NCI-H345 (cell line): ENCODE results near the gene CAMSAP3.

Experiments used
- DNase-seq: peaks from one replicate; lab custom pipeline; 2025; lab: John Stamatoyannopoulos, UW

Gene CAMSAP3

DNA sequence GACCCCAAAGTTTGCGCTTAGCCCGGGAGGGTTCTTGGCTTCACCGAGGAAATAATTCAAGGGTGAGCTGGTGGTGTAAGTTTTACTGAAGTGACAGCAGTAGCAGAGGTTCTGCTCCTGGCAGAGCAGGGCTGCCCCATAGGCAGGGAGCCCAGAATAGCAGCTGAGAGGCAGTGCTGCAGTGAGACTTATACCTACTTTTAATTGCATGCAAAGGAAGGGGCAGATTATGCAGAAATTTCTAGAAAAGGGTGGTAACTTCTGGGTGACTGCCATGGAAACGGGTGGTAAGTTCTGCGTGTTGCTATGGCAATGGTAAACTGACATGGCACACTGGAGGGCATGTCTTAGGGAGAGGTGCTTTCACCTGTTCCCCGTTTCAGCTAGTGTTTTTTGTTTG, 17.5 kb upstream of the CAMSAP3 start:
- DNase-seq, result no peak

DNA sequence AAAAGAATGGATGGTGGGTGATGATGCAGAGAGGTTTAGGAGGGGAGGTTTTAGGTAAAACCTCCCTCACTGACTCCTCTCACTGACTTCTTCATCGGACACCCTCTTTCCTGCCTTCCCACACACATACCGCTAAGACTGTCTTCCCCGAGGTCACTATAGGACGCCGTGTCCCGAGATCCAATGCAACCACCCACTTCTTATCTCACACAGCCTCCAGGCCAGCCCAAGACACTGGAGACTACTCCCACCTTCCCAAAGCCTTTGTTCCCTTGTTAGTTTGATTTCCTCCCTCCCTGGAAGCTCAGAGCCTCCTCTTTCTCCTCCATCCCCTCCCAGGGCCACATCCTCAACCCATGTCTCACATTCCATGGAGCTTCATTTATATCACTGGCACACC, 16.5 kb upstream of the CAMSAP3 start:
- no peak for DNase-seq

- DNase-seq, result no peak
Measured at GRCh38 chr19:7582446-7582845, 13.2 kb upstream of the CAMSAP3 start.

GRCh38 chr19:7589822-7590221, 5.8 kb upstream of the CAMSAP3 start:
- no peak for DNase-seq

DNA sequence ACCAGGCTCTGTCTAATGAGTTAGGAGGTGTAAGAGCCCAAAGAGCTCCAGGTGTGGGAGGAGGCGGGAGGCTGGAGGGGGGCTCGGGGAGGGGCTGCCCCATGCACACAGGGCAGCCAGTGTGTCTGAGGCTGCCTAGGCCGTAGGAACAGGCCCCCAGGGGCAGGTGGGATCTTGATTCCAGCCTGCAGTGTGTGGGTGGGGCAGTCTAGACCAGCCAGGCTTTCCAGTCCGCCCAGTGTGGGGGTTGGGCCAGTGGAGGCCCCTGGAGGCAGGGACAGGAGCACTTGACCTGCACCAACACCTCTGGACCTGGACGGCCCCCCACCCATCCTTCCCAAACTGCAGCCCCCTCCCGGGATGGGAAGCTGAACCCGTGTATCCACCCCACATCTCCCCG, 5.4 kb upstream of the CAMSAP3 start:
- no peak for DNase-seq

GRCh38 chr19:7596211-7596937, 711 bp downstream of the CAMSAP3 start:
- no peak for DNase-seq

DNA sequence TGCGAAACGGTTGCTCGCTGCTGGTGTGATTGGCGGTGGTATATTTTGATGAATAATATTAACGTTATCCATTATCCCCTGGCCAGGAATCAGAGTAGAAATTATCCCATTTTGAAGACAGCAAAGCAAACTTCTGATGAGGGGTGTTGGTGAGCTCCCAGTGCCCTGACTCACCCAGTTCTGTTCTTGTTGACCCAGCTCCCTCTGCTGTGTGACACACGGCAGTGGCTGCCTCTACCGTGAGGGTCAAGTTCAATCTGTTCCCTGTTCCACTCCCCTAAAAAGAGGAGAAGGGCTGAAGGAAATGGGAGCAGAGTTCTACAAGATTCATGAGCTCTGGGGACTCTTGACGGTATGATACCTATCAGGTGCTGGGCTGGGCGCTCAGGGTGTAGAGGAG, 2.0 kb downstream of the CAMSAP3 start:
- no peak for DNase-seq

DNA sequence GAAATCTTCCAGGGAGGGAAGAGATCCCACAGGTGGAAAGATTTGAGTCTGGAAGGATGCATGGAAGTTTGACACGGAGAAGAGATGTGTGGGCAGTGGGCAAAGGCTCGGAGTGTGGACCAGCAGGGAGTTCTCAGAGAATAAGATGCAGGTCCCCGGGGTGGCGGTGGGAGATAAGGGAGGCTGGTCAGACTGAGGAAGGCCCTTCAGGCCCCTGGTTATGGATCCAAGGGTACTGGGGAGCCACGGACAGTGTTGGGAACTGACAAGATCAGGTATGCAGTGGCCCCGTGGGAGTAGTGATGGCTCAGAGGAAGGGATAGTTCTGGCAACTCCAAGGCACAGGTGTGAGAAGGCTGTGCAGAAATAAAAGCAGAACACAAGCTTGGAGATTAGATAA, 2.5 kb downstream of the CAMSAP3 start:
- DNase-seq, result no peak

DNA sequence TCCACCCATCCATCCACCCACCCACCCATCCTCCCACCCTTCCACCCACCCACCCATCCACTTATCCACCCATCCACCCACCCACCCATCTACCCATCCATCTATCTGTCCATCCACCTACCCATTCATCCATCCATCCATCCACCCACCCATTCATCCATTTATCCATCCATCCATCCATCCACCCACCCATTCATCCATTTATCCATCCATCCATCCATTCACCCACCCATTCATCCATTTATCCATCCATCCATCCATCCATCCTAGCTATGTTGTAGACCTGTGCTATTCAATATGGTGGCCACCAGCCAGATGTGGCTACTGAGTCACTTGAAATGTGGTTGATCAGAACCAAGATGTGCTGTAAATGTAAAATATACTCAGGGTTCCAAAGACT, 5.1 kb downstream of the CAMSAP3 start:
- no peak for DNase-seq

GRCh38 chr19:7602240-7602934, 6.7 kb downstream of the CAMSAP3 start:
- DNase-seq, result no peak

- DNase-seq, result no peak
Measured at GRCh38 chr19:7602935-7603497, 7.4 kb downstream of the CAMSAP3 start.

GRCh38 chr19:7603919-7604318, 8.3 kb downstream of the CAMSAP3 start:
- DNase-seq, result no peak

DNA sequence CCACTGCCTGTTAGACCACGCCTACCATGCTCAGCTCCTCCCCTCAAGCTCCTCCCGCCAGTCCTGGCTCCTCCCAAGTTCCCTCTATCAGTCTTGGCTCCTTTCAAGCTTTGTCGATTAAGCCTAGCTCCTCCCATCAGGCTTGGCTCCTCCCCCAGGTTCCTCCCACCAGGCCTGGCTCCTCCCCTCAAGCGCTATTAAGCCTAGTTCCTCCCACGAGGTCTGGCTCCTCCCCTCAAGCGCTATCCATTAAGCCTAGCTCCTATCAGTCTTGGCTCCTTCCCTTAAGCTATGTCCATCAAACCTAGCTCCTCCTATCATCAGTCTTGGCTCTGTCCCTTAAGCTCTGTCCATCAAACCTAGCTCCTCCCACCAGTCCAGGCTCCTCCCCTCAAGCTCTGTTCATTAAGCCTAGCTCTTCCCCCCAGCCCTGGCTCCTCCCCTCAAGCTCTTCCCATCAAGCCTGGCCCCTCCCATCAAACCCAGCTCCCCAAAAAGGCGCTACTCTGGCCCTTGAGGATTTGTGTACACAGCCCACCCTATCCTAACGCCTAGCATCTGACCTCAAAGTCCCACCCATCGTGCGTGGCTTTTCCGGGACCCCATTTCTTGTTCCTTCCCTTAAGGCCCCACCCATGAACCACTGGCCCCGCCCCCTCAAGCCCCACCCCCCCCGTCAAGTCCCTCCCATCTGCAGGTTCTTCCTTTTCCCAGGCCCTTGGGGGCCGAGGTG, 10.0 kb downstream of the CAMSAP3 start:
- peak; percentile 25 for DNase-seq

DNA sequence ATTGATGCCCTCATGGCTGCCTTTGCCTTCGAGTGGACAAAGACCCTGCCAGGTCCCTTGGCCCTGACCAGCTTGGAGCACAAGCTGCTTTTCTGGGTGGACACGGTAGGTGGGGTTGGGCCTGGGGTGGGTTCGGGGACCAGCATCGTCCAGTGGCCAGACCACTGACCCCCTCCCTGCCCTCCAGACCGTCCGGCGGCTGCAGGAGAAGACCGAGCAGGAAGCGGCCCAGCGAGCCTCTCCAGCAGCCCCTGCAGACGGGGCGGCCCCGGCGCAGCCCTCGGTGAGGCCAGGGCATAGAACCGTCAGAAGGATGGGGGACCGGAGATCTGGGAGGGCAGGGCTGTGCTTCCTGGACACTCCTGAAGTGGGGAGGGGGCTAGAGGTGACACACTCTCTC, 10.6 kb downstream of the CAMSAP3 start:
- DNase-seq, result no peak

DNA sequence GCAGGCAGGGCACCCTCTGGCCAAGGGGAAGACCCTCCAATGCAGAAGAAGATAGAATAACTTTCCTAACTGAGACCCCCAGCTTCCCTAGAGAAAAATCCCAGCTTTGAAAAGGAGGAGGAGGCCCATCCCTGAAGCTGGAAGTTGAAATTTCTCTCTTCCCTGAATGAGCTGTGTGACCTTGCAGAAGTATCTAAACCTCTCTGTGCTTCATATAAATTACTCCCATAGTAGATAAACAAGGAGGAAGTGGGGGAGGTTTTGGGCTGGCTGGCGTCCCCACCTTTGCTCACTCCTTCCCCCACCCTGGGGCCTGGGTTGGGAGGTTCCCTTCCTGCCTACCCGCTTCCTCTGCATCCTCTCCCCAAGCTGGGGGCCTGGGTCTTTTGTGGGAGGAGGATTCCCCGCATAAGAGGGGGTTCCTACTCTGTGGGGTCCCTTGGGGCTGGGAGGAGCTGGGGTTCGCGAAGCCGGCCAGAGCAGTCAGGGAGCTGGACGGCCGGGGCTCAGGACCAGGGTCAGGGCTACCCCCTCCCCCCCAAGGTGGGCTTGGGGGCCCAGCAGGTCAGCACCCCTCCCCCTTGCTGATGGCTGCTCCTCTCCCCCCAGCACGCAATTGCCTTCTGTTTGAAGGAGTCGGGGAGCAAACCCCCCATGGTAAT, 11.7 kb downstream of the CAMSAP3 start:
- DNase-seq, result no peak

GRCh38 chr19:7607874-7608560, 12.4 kb downstream of the CAMSAP3 start:
- no peak for DNase-seq

DNA sequence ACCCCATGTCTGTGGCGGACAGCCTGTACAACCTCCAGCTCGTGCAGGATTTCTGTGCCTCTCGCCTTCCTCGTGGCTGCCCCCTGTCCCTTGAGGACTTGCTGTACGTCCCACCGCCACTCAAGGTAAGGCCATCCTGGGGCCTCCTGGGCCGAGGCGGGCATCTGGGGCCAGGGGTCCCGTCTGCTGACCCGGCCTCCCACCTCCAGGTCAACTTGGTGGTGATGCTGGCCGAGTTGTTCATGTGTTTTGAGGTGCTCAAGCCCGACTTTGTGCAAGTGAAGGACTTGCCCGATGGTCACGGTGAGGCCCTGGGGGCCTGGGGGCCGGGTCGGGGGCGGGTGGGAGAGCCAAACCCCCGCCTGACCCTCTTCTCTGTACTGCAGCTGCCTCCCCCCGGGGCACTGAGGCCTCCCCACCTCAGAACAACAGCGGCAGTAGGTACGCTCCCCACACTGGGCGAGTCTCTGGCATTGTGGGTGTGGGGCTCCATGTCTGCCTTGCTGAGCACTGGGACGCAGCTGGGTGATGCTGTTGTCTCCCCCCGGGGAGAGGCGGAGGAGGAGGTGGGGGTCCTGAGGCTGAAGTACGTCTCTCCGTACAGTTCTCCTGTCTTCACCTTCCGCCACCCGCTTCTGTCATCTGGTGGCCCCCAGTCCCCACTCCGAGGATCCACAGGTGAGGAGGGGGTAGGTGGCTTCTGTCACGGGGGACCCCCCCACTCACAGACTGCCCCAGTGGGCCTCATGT, 15.0 kb downstream of the CAMSAP3 start:
- no peak for DNase-seq

- DNase-seq, result no peak
Measured at GRCh38 chr19:7611541-7612279, 16.0 kb downstream of the CAMSAP3 start.

DNA sequence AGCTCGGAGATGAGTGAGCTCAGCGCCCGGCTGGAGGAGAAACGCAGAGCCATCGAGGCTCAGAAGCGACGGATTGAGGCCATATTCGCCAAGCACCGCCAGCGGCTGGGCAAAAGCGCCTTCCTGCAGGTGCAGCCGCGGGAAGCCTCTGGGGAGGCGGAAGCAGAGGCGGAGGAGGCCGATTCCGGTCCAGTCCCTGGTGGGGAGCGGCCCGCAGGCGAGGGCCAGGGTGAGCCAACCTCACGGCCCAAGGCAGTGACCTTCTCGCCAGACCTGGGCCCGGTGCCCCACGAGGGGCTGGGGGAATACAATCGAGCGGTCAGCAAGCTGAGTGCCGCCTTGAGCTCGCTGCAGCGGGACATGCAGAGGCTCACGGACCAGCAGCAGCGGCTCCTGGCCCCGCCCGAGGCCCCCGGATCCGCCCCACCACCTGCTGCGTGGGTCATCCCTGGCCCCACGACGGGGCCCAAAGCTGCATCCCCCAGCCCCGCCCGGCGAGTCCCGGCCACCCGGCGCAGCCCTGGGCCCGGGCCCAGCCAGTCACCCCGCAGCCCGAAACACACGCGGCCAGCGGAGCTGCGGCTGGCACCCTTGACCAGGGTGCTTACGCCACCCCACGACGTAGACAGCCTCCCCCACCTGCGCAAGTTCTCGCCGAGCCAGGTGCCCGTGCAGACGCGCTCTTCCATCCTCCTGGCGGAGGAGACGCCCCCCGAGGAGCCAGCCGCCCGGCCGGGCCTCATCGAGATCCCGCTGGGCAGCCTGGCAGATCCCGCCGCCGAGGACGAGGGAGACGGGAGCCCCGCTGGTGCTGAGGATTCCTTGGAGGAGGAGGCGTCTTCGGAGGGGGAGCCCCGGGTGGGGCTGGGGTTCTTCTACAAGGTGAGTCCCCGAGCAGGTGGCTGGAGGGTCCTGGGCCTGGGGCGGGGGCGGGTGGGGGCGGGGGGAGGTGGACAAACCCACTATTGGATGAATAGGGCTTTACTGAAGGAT, 16.9 kb downstream of the CAMSAP3 start:
- no peak for DNase-seq
